GM06990 (cell line): Measurements from ENCODE around the gene SSTR4.
A peak's percentile ranks its signal among the peaks of the same experiment; 100 is the strongest.

Experiments
- DNase-seq: peaks from one replicate; pipeline ENCODE4 v3.0.0-alpha.2; 2011; ENCODE audit not compliant: insufficient read length; ENCODE audit errors: extremely low read depth
- H3K27me3 ChIP-seq: replicated peaks from 2 replicates; pipeline ENCODE4 v1.6.0; 2011; ENCODE audit warnings: low read length; ENCODE audit not compliant: control insufficient read depth, insufficient read depth
- H3K36me3 ChIP-seq: 2 replicates; pipeline ENCODE4 v1.5.1; 2011; ENCODE audit warnings: low read length; ENCODE audit not compliant: control insufficient read depth, insufficient read depth
- H3K4me3 ChIP-seq: replicated peaks from 2 replicates; pipeline ENCODE4 v1.5.1; 2011; ENCODE audit warnings: low read depth, mild to moderate bottlenecking, control low read depth, low read length
- CTCF ChIP-seq: IDR thresholded peaks from 2 replicates; pipeline ENCODE4 v1.5.1; 2011; ENCODE audit warnings: low read length, control low read depth, mild to moderate bottlenecking, inconsistent platforms; ENCODE audit not compliant: insufficient read depth, poor library complexity, severe bottlenecking

SSTR4 gene

DNA sequence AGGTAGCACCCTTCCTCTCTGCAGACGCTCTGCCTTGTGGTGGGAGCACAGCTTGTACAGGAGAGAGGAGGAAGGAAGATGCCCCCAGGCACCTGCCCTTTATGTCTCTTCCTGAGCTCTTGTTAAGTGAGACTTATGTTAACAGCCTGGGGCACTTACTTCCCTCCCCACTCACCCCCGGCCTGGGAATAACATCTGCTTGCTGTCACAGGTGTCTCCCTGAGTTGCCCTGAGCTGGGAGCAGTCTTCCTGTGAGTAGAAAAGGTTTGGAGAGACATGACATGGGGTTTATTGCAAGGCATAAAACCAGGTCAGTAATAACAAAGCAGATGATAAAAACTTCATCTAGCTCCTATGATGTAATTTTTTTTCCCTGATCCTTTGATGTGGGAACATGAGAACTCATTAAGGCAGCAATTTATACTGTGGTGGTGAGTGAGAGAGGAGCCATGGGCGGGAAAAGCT is 1.9 kb downstream of the SSTR4 start:
- no peak for TF ChIP-seq CTCF
- Histone ChIP-seq H3K36me3 (no peaks in the 10 kb centered on the region), H3K4me3 (no peak overlapping the region), H3K27me3 (no peaks in the 10 kb centered on the region; the same call in none of the 2 replicates)
- DNase-seq = no peak

GRCh38 chr20:23039136-23039875 is 4.2 kb downstream of the SSTR4 start:
- TF ChIP-seq CTCF = no peak
- no peak for DNase-seq
- Histone ChIP-seq H3K4me3 (no peak overlapping the region), H3K27me3 (no peaks in the 10 kb centered on the region; the same call in 1 of the 2 replicates), H3K36me3 (no peaks in the 10 kb centered on the region)

DNA sequence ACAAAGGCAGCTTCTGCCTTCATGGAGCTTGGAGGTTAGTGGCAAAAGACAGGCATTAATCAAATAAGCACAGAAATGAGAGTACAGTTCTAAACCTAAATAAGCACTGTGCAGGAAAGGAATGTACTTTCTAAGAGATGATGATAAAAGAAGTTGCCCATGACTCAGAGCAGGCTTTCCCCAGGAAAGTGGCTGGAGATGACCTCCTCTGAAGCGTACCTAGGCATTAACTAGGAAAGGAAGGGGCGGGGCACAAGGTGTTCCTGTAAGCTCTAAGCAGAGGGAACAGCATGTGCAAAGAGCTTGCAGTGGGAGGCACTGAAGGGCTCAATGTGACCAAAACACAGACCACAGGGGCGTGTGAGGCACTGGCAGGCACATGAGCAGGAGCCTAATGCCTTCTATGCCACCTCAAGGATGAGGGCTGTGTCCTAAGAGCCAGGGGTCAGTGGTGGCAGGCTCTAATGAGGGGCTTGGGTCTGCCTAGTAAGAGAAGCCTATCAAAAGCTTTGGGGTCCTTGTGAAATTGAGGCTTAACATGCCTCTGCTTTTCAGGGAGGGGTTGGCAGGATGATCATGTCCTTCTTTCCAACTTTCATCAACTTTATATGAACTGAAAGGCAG is 4.9 kb downstream of the SSTR4 start:
- Histone ChIP-seq H3K36me3 (no peaks in the 10 kb centered on the region), H3K27me3 (no peaks in the 10 kb centered on the region; the same call in 1 of the 2 replicates), H3K4me3 (no peak overlapping the region)
- no peak for DNase-seq
- TF ChIP-seq CTCF = no peak

DNA sequence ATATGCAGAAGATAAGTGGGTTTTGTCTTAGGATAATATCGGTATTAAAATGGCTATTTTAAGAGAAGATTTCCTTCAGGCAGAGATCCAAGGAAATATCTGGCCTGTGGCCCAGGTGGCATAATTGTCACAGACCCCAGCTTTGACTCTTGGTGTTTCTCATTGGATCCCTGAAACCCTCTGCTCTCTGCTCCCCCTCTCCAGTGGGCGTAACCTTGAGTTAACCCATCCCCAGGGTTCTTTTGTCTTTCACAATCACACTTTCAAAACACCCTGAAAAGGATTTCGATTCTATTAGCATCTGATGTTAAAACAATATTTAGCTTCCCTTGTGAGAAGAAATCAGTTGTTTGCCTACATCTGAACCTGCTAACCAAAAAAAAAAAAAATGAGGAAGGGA is 7.2 kb downstream of the SSTR4 start:
- DNase-seq = no peak
- no peak for TF ChIP-seq CTCF
- Histone ChIP-seq H3K36me3 (no peaks in the 10 kb centered on the region), H3K4me3 (no peak overlapping the region), H3K27me3 (no peaks in the 10 kb centered on the region; the same call in 1 of the 2 replicates)

GRCh38 chr20:23043376-23043775 is 8.3 kb downstream of the SSTR4 start:
- Histone ChIP-seq H3K4me3 (no peak overlapping the region), H3K27me3 (no peaks in the 10 kb centered on the region; the same call in none of the 2 replicates), H3K36me3 (no peaks in the 10 kb centered on the region)
- DNase-seq = no peak
- peak; percentile 5 for TF ChIP-seq CTCF
